Keratinocyte (primary cell): ENCODE measurements around the gene ITCH.

Experiments
- EZH2 ChIP-seq: IDR thresholded peaks from one replicate; pipeline ENCODE4 v1.6.1; 2012; ENCODE audit warnings: inconsistent platforms, mild to moderate bottlenecking, low read length, moderate library complexity
- TF ChIP-seq, protein P1 (sequence below), 3 experiments: IDR thresholded peaks in 1 of 3; conservative IDR thresholded peaks in 1 of 3; optimal IDR thresholded peaks in 1 of 3; 2 replicates in 2 of 3; 3 replicates in 1 of 3; pipeline versions ENCODE3 to v1.5.1; 2011; ENCODE audit warnings: low read length in 3 of 3, mild to moderate bottlenecking in 3 of 3, moderate library complexity in 2 of 3, control low read depth in 1 of 3, inconsistent platforms in 1 of 3; ENCODE audit not compliant: insufficient read depth in 2 of 3; ENCODE audit errors: extremely low read depth in 1 of 3

DNA sequence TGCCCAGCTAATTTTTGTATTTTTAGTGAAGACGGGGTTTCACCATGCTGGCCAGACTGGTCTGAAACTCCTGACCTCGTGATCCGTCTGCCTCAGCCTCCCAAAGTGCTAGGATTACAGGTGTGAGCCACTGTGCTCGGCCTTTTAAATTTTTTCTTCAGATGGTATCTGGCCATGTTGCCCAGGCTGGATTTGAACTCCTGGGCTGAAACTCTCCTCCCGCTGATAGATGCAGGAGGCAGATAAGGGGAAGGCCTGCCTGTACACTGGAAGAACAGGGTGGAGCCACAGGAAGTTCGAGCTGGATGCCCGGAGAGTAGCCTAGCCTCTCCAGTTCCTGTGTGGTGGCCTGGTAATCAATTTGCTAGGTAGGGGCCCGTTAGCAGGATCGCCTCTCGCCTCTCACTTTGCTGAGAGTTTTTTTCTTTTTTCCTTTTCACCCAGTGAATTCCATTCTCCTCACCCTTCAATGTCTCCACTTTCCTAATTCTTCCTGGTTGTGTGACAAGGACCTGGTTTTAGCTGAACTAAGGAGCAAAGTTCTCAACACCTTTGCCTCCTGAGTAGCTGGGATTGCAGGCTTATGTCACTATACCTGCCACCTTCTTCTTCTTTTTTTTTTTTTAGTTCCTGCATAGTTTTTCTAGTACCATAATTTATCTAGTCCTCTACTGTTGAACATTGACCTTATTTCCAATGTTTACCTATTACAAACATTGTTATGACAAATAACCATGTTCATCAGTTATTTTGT lies 19.4 kb upstream of the ITCH start:
- TF ChIP-seq, protein P1, sequence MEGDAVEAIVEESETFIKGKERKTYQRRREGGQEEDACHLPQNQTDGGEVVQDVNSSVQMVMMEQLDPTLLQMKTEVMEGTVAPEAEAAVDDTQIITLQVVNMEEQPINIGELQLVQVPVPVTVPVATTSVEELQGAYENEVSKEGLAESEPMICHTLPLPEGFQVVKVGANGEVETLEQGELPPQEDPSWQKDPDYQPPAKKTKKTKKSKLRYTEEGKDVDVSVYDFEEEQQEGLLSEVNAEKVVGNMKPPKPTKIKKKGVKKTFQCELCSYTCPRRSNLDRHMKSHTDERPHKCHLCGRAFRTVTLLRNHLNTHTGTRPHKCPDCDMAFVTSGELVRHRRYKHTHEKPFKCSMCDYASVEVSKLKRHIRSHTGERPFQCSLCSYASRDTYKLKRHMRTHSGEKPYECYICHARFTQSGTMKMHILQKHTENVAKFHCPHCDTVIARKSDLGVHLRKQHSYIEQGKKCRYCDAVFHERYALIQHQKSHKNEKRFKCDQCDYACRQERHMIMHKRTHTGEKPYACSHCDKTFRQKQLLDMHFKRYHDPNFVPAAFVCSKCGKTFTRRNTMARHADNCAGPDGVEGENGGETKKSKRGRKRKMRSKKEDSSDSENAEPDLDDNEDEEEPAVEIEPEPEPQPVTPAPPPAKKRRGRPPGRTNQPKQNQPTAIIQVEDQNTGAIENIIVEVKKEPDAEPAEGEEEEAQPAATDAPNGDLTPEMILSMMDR (optimal IDR thresholded peaks at IDR 0.05 in 1 of 3, IDR thresholded peaks at IDR 0.05 in 1 of 3, conservative IDR thresholded peaks at IDR 0.05 in 1 of 3; ENCODE audit: extremely low read depth in 1 of 3, insufficient read depth in 2 of 3, low read length in 3 of 3), result no peak
- no peak for TF ChIP-seq EZH2
